Activated CD4-positive, alpha-beta T cell treated with anti-CD3 and anti-CD28 coated beads, Interleukin-2, amount 50 U/mL, for 1 hour (primary cell): ENCODE results near the gene RTP2.
A peak's percentile ranks its signal among the peaks of the same experiment; 100 is the strongest.

Source experiments
- DNase-seq: peaks from one replicate; pipeline ENCODE4 v3.0.0-alpha.2; 2020

Gene RTP2, protein sequence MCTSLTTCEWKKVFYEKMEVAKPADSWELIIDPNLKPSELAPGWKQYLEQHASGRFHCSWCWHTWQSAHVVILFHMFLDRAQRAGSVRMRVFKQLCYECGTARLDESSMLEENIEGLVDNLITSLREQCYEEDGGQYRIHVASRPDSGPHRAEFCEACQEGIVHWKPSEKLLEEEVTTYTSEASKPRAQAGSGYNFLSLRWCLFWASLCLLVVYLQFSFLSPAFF

DNA sequence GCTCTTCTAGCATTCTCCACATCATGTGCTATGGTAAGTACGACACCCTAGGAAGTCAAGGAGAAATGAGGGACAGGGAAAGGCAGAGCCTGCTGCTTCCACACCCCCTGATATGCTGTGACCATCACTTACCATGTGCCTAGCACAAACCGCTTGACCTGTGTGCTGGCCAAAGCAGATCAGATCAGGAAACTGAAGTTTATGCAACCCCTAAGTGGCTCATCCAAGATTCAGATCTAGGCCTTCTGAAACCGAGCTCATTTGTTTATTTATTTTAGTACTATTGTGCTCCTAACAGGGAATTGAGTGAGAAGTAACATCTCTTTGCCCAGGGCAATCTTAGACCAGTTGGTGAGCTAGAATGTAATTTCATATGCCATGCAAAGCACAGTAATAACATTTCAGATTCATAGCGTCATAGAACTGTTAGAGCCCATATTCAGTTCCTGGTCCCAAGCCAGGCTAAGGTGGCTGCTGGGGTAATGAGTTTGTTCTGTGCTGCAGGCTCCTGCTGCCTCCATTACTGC is at the start of gene RTP2:
Gene RTP2, minus strand, starts transcription at position 51 of the 527 bp plus-strand sequence. CDS start 429 bp downstream, outside the sequence.
- DNase-seq, result no peak

DNA sequence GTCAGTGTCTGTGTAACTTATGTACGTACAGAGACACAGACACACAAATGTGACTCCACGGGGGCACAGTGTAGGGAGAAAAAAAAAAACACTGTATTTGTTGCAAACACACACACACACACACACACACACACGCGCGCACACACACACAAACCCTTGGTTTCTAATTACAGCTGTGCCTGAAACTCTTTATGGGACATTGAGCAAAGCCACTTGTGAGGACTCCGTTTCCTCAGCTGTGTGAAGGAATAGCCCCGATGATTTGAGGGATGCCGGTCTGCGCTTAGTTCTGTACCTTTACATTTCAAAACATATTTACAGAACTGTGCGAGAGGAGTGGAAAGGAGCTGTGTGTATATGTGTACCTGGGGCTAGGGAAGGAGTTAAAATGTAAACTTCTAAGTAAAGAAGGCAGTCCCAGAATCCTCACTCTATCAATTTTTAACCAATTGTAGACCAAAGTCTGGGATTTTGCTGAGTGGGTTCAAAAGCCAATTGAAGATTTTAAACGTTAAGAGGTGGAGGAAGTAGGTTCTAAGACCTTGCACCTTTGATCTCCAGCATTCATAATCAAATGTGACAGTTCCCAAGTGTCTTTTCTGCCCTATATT is 48.3 kb upstream of the RTP2 start:
- DNase-seq, result no peak

DNA sequence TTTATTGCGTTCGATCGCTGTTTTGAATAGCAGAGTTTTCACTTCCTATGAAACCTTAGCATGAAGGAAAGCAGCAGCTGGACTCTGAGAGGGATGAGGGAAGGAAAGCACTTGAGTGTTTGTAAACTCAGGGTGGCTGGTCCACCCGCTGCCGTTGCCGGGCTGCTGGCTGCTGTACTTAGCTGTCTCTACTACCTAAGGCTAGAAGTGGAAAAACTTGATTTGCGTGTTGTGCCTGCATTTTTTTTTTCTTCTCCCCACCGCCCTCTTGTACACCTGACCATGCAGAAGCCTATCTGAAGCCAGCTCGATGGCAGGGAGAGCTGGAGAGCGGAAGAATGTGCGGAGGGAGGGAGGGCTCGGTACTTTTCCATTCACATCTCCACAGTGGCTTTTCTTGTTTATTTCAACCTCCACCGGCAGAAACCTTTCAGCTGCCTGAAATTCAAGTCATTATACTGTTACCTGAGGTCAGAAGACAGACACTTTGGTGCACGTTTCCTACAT is 47.7 kb upstream of the RTP2 start:
- no peak for DNase-seq

DNA sequence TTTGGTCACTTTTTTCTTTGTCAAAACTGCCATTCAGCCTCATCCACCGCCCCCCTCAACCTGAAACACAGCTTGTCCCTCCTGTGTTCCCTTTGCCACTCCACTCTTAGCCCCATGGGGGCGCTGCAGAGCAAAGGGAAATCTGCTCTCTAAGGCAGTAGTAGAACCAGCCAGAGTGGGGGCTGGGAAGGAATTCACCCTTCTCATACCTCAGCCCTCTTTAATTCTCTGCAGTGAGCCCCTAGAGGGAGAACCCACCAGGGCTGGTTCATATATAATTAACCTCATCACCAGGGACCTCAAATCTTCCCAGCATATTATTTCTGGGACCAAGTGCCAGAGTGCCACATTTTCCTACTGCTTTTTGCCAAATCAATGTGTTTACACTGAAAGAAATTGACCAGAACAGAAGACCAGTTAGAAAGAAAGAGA is 45.7 kb upstream of the RTP2 start:
- peak; percentile 87 for DNase-seq

DNA sequence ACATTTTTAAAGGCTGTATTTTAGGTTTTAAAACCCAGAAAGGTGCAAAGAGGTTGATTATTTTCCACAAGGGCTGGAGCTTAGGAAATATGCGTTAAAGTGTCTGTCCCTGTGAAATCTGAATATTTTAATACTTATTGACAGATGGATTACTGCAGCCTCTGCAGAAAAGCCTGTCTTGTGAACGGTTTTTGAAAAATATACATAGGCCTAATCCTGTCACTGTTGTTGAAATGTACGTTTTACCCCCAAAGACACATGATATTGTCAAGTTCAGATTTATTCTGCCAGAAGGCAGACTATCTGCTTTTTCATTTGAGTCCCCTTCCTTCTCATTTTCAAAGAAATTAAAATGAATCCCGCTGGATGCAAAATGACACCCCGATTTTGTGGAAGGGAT is 45.1 kb upstream of the RTP2 start:
- no peak for DNase-seq

DNA sequence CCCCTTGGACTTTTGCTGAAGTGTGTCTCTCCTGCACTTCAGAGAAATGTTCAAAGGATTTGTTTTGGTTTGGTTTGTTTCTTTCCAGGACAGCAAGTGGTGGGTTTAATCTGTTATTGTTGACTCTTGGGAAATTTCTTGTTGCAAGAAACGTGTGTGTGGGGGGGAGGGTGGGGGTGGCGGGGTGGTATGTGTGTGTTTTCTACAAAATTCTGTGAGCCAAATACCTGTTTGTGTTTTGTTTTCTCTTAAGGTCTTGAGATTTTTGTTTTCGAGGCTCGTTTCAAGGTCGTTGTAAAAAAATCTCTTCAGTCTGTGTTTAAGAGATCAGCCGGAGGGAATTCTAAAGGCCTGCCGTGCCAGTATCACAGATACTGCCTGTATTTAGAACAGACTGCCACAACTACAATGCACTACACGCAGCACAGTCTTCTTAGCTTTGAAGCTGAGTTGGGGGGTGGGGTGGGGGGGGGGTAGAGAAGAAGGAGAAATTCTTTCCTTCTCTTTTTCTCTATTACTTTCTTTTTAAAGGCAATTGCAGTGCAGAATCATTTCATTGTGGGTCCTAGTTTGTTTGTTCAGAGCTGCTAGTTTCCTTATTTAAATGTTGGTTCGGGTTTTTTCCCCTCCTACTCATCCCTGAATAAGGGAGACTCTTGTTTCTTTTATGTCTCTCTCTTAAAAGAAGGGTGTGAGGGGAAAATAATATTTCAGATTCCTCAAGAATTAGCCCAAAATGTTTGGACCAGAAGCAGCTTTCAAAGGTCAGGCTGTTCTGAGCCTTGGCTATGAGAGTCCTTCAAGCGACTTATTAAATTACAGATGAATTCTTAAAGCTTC is 44.3 kb upstream of the RTP2 start:
- no peak for DNase-seq

DNA sequence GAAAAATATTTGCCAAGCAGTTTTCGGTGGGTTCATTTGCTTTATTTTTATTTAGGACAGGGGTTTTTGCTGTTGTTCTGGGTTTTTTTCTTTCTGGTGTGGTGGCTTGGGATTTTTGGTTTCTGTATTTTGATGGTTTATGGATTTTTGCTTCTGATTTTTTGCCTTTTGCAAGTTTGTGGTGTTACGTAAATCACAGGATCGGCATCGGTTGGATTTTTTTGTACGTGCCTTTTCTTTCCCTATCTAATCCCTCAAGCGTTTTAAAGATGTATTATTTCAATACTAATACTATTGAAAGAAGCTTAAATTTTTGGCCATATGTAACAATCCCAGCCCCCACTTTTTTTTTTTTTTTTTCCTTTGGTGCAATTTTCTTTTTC is 43.7 kb upstream of the RTP2 start:
- DNase-seq, result no peak

DNA sequence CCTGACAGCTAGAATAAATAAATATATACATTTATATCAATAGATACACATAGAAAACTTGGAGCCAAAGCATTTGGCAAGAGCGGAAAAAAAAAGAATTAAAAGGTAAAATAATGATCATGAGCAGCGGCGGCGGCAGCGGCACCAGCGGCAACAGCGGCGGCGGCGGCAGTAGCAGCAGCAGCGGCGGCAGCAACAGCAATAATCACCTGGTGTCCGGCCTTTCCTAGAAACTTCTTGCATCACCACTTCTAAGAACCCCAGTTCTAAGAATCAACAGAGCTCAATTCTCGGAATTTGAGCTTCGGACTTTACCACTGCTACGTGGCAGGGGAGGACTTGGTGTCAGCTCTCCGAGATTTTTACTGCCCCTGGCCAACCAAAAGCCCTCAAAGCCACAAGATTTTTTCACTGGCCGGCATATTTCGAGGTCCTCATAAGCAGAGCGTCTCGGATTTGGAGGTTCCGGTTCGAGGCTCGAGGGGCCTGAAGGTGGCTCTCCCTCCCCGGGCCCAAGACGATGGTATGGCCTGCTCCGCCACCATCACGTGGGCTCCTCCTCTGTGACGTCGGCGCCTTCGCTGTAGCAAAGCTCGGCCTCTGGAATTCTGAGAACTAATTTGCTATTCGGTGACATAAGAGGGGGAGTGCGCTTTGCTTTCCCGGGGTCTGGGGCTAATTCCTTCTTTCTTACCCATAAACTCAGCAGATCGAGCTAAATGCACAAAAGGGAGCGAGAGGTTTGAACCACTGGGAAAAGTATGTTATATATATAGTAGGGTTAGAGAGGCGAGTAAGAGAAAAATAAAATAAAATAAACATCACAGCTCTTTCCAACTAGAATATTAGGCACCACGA is 43.1 kb upstream of the RTP2 start, which contains the start of gene BCL6:
Gene BCL6, minus strand, starts transcription at position 268 of the 858 bp plus-strand sequence. CDS start 11,775 bp downstream, outside the sequence.
- DNase-seq, result peak; percentile 81

DNA sequence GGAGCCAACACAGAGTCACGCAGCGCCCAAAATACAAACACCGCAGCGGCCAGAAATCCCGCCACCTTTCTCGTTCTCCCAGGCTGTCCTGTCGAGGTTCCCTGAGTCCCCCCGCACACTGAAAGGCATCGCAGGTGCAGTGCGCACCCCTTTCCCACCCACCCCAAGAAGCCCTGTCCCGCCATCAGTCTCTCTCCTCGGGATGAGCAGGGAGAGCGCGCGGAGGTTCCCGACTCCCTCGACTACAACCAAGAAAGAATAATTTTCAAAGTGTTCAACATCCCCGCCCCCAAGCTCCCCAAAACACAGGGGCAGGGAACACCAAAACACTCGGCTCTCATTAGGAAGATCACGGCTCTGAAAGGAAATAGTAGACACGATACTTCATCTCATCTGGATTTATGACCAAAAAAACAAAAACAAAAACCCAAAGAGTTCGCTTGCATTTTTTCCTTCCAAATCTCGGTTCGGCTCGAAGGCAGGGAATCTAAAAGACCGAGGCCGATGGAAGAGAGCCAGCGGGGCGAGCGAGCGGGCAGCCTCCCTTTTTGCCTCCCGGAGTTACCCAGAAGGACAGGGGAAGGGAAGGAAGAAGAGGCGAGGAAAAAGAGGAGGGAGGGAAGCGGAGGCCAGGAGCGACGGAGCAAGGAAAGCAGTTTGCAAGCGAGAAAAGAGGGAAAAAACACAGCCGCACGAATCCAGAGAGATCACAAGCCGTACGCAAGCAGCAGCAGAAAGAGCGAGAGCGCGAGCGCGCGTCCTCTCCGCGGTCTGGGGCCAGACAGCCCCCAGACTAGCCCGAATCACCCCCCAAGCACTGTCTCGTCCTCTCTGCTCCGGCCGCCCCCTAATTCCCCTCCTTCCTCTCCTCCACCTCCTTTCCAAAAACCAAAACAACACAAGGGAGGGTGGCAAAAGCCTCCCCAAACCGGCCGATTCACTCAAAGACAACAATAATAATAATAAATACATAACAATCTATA is 42.1 kb upstream of the RTP2 start:
- peak; percentile 50 for DNase-seq

DNA sequence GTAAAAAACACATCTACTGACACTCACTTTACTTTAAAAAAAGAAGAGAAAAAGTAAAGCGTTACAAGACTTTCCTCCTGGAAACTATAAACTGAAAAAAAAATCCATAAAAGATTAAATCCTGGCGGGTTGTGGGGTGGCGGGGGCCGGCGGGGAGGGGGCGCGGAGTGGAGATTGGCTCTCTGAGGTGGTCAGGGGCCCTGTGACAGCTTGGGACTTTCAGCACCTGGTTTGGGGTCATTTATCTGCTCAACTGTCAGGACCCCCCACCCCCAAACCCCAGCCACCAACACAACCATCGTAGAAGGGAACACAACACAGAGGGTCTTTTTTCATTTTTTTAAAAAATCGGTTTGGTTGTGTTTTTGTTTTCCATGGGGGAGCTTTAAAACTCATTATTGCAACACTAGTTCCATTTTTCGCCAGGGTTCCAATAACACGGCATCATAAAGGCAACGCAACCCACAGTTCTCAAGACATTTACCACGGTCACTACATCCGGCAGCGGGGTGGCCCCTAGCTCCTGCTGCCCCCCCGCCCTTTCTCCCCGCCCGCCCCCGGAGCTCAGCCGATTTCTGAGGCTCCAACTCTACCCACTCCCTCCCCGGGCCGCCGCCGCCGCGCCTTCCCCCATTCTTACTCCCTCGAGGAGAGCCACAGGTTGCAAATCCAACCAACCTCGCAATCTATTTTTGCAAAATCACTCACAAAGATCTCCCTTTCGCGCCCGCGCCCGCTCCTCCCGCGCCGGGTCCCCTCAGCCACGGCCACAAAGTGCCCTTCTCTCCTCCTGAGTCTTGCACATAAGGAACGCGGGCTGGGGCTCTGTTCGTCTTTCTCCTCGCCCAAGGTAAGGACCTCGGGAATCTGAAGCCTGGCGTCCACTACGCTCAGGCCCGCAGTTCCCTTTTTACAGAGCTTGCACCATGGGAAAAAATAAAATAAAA is 41.1 kb upstream of the RTP2 start:
- DNase-seq, result peak; percentile 43

DNA sequence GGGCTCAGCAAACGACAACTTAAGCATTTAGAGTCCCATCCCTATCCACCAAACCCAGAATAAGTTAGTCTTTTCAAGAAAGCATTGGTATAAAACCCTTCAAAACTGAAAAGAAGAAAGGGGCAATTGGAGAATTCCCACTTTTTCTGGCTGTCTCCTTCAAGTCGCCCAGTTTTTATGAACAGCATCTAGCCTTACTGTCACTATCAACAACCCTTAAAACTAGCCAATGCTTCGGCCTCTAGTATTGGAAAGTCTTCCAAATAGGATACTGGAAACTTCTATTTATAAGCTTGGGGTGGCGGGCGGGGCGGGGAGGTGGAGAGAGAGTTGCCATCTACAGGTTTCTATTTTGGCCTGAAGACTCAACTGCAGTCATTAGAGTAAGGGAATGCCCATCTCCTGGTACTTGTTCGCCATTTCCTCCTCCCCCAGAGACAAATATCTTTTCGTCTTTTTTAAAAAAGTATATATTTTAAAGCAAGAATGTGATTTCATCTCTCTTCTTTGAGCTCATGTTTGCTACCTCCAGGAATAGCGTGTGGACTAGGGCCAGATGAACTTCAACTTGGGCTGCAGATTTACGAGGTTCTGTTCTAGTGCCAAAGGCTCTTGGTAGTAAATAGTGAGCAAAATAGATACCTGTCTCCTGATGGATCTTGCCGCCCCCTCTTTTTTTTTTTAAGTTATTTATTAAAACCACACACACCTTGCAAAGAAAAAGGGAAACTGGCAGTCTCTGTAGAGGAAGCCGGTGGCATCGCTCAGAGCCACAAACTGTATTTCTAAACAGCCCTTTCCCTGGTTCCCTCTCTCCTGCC is 40.2 kb upstream of the RTP2 start:
- DNase-seq, result no peak

DNA sequence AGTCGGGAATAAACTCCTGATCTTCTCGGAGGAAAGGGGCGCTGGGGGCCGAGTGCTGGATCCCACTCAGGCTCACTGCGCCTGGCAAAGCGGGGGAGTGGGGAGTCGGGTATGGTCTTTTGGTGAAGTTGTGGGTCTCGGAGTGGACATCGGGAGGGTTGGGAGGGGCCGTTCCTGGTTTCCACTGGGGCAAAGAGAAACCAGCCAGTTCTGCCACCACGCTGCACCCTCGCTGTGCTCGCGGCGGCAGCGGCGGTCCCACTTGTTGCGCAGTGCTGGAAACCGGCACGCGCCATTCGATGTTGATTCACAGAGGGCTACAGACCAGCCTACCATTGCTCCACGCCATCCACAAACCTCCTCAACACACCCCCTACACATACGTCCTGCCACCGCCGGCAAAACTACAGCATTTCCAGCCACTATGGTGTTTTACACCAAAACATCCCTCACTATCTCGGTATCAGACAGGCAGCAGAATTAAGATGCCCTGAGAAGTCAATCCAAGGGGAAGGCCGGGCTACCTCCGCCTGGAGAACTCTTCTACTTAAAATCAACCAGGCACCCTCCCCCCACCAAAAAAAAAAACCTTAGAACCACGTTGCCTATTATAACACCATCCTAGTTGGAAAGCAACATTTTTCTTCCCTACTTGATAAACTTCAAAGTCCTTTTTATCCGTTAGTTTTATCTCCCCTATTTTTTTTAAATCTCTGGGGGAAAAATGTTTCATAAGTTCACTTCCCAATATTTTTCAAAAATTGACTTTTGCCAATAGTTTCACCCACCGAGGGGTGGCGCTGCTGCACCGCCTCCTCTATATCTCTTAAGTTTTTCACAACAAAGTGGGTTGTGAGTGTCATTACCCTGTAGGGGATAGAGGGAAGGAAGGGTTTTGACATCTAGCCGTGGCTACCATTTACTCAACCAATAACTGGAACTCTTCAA is 39.3 kb upstream of the RTP2 start:
- DNase-seq, result peak; percentile 76

DNA sequence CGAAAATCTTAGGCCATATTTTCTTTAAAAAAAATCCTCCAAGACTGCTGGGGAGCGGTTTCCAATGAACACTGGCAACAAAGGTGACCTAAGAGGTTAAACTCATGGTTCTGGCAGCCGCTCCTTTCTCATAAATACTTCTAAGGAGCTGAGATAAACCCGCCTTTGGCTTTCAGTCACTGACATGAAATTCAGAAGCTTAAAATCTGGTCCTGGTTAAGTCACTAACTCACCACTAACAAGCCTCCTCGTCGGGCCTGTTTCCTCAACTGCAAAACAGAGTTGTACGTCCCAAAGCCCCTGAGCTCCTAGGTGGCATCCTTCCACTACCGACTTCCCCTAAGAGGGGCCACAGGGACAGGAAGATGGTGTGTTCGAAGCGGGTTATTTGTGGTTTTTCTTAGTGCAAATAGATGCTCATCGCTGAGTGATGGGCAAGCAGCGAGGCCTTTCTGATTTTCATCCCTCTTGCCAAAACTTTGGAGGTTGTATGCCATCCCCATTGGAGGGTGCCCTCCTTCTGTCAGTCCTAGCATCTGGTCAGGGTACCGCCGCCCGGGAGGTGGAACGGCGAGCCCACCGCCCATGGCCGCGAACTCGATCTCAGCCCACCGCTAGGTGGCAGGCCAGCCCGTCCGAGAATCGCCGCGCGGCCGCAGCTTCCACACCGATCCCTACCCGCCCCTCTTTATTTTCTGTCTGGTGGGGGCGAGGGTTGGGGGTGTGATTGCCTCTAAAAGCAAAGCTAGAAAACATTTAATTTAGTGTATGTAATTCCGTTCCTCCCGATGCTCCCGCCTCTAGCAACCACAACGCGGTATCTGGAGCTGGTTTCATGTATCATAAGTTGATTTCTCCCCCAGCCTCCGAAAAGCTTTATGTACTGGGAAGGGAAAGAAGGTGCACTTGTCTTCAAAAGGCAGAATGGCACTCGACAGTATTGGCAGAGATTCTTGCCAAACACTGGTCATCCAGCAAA is 38.4 kb upstream of the RTP2 start:
- peak; percentile 65 for DNase-seq

DNA sequence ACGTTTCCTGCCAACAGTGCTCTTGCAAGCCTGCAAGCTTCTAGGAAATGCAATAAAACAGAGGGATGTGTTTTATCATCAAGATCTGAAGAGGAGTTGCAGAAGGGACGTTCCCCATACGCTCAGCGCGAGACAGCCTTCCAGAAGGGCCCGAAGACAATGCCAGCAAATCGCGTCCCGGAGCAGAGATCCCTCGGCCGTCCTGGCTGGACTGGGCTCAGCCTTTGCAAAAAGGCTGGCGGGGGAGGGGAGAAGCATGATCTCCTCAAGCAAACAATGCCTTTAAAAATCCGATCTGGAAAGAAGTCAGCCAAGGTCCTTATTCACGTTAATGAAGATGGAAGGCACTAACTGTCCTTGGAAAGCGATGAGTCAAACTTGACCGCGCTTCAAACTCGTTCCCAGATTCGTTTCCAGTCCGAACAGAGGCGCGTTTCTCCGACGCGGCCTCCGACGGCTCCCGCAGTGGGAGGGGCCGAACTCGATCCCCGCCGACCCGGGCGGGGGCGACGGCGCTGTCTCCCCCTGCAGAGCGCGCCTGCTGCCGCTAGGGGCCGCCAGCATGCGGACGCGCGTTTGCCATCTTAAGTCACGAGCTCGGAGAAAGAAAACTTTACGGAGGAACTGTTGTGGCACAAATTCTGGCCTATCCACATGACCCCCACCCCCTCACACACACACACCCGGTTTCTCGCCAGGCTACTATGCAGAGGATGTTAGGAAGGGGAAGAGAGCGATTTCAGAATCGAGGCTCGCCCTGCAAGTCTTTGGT is 37.4 kb upstream of the RTP2 start:
- DNase-seq, result peak; percentile 71

DNA sequence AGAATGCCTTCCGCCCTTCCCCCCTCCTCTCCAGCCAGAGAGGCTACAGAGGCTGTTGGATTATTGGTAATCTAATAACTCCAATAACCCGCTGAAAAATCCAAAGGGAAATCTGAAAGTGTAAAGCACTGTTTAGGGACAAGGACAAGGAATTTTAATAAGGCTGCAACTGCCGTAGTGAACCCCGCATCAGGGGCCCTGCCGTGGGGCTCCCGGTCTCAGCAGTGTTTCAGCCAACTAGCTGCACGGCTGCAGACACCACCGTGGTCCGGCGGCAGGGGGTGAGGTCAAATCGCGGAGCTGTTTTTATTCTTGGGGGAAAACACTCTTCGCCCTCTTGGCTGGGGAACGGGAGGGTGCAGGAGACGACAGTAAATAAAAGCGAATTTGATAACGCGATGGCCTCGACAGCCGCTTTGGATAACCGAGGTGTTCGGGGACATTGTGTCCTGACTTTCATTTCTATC is 36.8 kb upstream of the RTP2 start:
- no peak for DNase-seq
